Keratinocyte (primary cell): Measurements from ENCODE around the gene U2AF1L4. TPM values are rescaled to one million over a fixed set of nuclear protein-coding genes. Genes with fewer than 3 reads are reported as not detected.

Experiments used
- DNase-seq: peaks from one replicate; pipeline ENCODE4 v3.0.0-alpha.2; 2011; ENCODE audit warnings: low read depth, missing footprints, low spot score
- FAIRE-seq: peaks from 2 replicates; lab custom pipeline; 2011; peaks lifted over from hg19 to GRCh38; lab: Jason Lieb, UNC
- H2AFZ ChIP-seq: 2 replicates; pipeline ENCODE4 v1.6.0; 2012; ENCODE audit warnings: low read length, control low read depth, inconsistent platforms; ENCODE audit not compliant: control insufficient read depth
- H3K27ac ChIP-seq: 2 replicates; pipeline ENCODE4 v1.5.1; 2011; ENCODE audit warnings: low read length; ENCODE audit not compliant: control insufficient read depth, insufficient read depth
- H3K27me3 ChIP-seq: 3 replicates; pipeline ENCODE4 v1.6.0; 2011; ENCODE audit warnings: low read length; ENCODE audit not compliant: control insufficient read depth, insufficient read depth; ENCODE audit errors: extremely low read depth
- H3K36me3 ChIP-seq, 2 experiments: 2 replicates in 1 of 2; 3 replicates in 1 of 2; pipeline ENCODE4 v1.5.1; 2011; ENCODE audit warnings: low read length in 2 of 2, mild to moderate bottlenecking in 1 of 2; ENCODE audit not compliant: control insufficient read depth in 2 of 2, insufficient read depth in 2 of 2; ENCODE audit errors: extremely low read depth in 1 of 2
- H3K4me1 ChIP-seq: 3 replicates; pipeline ENCODE4 v1.5.1; 2011; ENCODE audit warnings: low read length; ENCODE audit not compliant: control insufficient read depth, insufficient read depth; ENCODE audit errors: extremely low read depth
- H3K4me2 ChIP-seq: 3 replicates; pipeline ENCODE4 v1.6.0; 2011; ENCODE audit warnings: low read depth, low read length; ENCODE audit not compliant: control insufficient read depth, insufficient read depth; ENCODE audit errors: extremely low read depth
- H3K4me3 ChIP-seq, 3 experiments: fragments of 200-600 bp in 1 of 3; sonication (generic) in 1 of 3; 2 replicates in 2 of 3; 3 replicates in 1 of 3; pipeline ENCODE4 v1.5.1; 2011 to 2016; ENCODE audit warnings: low read length in 3 of 3, mild to moderate bottlenecking in 3 of 3, control low read depth in 2 of 3, inconsistent platforms in 1 of 3, low read depth in 1 of 3, mixed read lengths in 1 of 3, mixed run types in 1 of 3, moderate library complexity in 1 of 3; ENCODE audit not compliant: control insufficient read depth in 2 of 3, insufficient read depth in 2 of 3; ENCODE audit errors: extremely low read depth in 1 of 3
- H3K79me2 ChIP-seq: 2 replicates; pipeline ENCODE4 v1.6.0; 2012; ENCODE audit warnings: low read length; ENCODE audit not compliant: control insufficient read depth, insufficient read depth
- H3K9ac ChIP-seq: 3 replicates; pipeline ENCODE4 v1.6.0; 2011; ENCODE audit warnings: low read length; ENCODE audit not compliant: control insufficient read depth, insufficient read depth; ENCODE audit errors: extremely low read depth
- H3K9me1 ChIP-seq: 3 replicates; pipeline ENCODE4 v1.6.0; 2011; ENCODE audit warnings: low read length; ENCODE audit not compliant: control insufficient read depth, insufficient read depth; ENCODE audit errors: extremely low read depth
- H3K9me3 ChIP-seq: 2 replicates; pipeline ENCODE4 v1.5.1; 2012; ENCODE audit warnings: low read depth, low read length; ENCODE audit not compliant: control insufficient read depth
- H4K20me1 ChIP-seq: 3 replicates; pipeline ENCODE4 v1.6.0; 2011; ENCODE audit warnings: low read length; ENCODE audit not compliant: control insufficient read depth, insufficient read depth; ENCODE audit errors: extremely low read depth
- EZH2 ChIP-seq: IDR thresholded peaks from one replicate; pipeline ENCODE4 v1.6.1; 2012; ENCODE audit warnings: inconsistent platforms, mild to moderate bottlenecking, low read length, moderate library complexity
- dilution Hi-C: fragments of 300-500 bp; cut with MboI; formaldehyde crosslinking; loops from one replicate; pipeline ENCODE4 v1.7.0; 2020; ENCODE audit warnings: low sequenced_read_pairs; ENCODE audit not compliant: extremely low pct_ligation_motif_present
- polyA plus RNA-seq, 5 experiments: library from polyadenylated mRNA; depleted of rRNA in 3 of 5; stranded (reverse) in 3 of 5; stranded (forward) in 1 of 5; unstranded in 1 of 5; fragments of >200 nt; gene quantifications; 1 replicate in 1 of 5; 2 replicates in 3 of 5; 3 replicates in 1 of 5; pipeline versions ENCODE4 v1.2.1 to v1.2.3, GENCODE V29; 2011 to 2012; ENCODE audit warnings: missing spikeins in 2 of 5, low read depth in 1 of 5, low replicate concordance in 1 of 5
- TF ChIP-seq, protein P1 (sequence below), 3 experiments: IDR thresholded peaks in 1 of 3; conservative IDR thresholded peaks in 1 of 3; optimal IDR thresholded peaks in 1 of 3; 2 replicates in 2 of 3; 3 replicates in 1 of 3; pipeline versions ENCODE3 to v1.5.1; 2011; ENCODE audit warnings: low read length in 3 of 3, mild to moderate bottlenecking in 3 of 3, moderate library complexity in 2 of 3, control low read depth in 1 of 3, inconsistent platforms in 1 of 3; ENCODE audit not compliant: insufficient read depth in 2 of 3; ENCODE audit errors: extremely low read depth in 1 of 3

The U2AF1L4 gene
- polyA plus RNA-seq, 1 donor (not counting 4 experiments of a cell fraction or from before 2014, with no cell fraction given), result 8.9 TPM

DNA sequence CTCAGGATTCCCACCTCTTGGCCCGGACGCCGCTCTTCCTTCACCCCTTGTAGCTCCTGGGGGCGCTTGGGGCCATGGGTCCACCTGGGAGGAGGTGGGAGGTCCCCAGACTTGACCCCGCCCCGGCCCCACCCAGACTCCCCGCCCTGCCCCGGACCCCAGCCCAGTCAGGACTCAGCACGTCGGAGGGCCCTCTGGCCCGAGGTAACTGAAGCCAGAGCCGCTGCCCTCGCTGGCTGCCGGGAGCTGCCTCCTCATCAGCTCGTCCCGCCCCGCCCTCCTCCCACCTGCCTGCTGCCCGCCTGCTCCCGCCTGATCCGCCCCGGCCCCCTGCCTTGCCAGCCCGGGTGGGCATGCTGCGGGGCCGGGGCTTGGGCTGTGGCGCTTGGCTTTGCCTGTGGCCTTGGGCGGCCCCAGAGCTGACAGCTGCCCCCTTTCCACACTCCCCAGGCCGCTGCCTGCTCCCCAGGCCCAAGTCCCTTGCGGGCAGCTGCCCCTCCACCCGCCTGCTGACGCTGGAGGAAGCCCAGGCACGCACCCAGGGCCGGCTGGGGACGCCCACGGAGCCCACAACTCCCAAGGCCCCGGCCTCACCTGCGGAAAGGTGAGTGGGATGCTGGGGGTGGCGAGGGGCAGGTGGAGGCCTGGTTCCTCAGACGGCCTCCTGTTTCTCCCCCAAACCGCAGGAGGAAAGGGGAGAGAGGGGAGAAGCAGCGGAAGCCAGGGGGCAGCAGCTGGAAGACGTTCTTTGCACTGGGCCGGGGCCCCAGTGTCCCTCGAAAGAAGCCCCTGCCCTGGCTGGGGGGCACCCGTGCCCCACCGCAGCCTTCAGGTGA is 39.5 kb upstream of the U2AF1L4 start:
- no peaks in the 10 kb centered on the region for H3K79me2 ChIP-seq
- no peak overlapping the region for H3K9ac ChIP-seq
- TF ChIP-seq EZH2, result no peak
- TF ChIP-seq, protein P1, sequence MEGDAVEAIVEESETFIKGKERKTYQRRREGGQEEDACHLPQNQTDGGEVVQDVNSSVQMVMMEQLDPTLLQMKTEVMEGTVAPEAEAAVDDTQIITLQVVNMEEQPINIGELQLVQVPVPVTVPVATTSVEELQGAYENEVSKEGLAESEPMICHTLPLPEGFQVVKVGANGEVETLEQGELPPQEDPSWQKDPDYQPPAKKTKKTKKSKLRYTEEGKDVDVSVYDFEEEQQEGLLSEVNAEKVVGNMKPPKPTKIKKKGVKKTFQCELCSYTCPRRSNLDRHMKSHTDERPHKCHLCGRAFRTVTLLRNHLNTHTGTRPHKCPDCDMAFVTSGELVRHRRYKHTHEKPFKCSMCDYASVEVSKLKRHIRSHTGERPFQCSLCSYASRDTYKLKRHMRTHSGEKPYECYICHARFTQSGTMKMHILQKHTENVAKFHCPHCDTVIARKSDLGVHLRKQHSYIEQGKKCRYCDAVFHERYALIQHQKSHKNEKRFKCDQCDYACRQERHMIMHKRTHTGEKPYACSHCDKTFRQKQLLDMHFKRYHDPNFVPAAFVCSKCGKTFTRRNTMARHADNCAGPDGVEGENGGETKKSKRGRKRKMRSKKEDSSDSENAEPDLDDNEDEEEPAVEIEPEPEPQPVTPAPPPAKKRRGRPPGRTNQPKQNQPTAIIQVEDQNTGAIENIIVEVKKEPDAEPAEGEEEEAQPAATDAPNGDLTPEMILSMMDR (optimal IDR thresholded peaks at IDR 0.05 in 1 of 3, IDR thresholded peaks at IDR 0.05 in 1 of 3, conservative IDR thresholded peaks at IDR 0.05 in 1 of 3; ENCODE audit: extremely low read depth in 1 of 3, insufficient read depth in 2 of 3, low read length in 3 of 3), result no peak
- dilution Hi-C loops, result no loop called here
- H3K9me1 ChIP-seq, result no peaks in the 10 kb centered on the region
- no peak overlapping the region for H3K27ac ChIP-seq
- H4K20me1 ChIP-seq, result peaks cover 2% of the 10 kb centered on the region
- H3K9me3 ChIP-seq, result no peaks in the 10 kb centered on the region
- DNase-seq (no peak), FAIRE-seq (no peak)
- H3K4me1 ChIP-seq, result no peaks in the 10 kb centered on the region
- no peaks in the 10 kb centered on the region for H3K36me3 ChIP-seq
- H3K27me3 ChIP-seq, result no peaks in the 10 kb centered on the region
- H3K4me3 ChIP-seq, result no peak overlapping the region
- no peak overlapping the region for H2AFZ ChIP-seq
- H3K4me2 ChIP-seq, result no peak overlapping the region

DNA sequence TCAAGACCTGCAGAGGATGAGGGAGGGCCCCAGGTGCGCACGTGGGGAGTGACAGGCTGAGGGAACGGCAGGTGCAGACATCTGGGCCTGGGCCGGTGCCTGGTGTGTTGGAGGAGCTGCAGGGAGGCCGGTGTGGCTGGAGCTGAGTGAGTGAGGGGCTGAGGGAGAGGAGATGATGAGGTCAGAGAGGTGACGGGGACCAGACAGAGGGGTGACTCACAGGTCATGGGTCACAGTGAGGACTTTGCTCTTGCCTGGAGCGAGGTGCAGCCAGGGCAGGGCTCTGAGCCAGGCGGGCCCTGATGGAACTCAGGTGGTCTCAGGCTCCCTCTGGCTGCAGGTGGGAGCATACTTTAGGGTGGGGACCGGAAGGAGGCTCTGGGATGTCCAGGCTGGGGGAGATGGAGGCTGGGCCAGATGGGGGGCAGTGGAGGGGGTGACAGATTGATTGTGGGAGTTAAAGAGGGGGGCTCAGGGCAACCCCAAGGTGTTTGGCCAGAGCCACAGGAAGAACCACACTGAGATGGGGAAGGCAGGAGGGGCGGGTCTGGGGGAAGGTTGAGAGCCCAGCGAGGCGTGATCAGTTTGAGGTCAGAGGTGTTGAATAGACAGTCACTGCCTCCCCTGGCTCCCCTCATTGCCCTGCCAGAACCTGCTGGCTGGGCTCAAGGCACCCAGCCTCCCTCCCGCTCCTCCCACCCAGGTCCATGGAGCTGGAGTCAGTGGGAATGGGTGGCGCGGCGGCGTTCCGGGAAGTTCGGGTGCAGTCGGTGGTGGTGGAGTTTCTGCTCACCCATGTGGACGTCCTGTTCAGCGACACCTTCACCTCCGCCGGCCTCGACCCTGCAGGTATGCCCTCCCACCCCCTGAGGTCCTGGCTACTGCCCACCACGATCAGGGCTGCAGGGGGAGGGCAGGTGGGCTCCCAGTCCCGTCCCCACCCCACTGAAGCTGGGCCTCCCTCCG is 38.5 kb upstream of the U2AF1L4 start:
- no peaks in the 10 kb centered on the region for H3K79me2 ChIP-seq
- TF ChIP-seq, protein P1 (optimal IDR thresholded peaks at IDR 0.05 in 1 of 3, IDR thresholded peaks at IDR 0.05 in 1 of 3, conservative IDR thresholded peaks at IDR 0.05 in 1 of 3; ENCODE audit: extremely low read depth in 1 of 3, insufficient read depth in 2 of 3, low read length in 3 of 3), result no peak
- TF ChIP-seq EZH2, result no peak
- H3K4me3 ChIP-seq, result no peak overlapping the region
- DNase-seq (no peak), FAIRE-seq (no peak)
- H3K27me3 ChIP-seq, result no peaks in the 10 kb centered on the region
- H3K9me1 ChIP-seq, result no peaks in the 10 kb centered on the region
- H3K9ac ChIP-seq, result no peak overlapping the region
- H3K36me3 ChIP-seq, result no peaks in the 10 kb centered on the region
- H3K4me2 ChIP-seq, result no peak overlapping the region
- H3K9me3 ChIP-seq, result no peaks in the 10 kb centered on the region
- peaks cover 2% of the 10 kb centered on the region for H4K20me1 ChIP-seq
- dilution Hi-C loops, result no loop called here
- H3K27ac ChIP-seq, result no peak overlapping the region
- no peak overlapping the region for H2AFZ ChIP-seq
- no peaks in the 10 kb centered on the region for H3K4me1 ChIP-seq
